Measurements from ENCODE around the gene ARG2.

DNA sequence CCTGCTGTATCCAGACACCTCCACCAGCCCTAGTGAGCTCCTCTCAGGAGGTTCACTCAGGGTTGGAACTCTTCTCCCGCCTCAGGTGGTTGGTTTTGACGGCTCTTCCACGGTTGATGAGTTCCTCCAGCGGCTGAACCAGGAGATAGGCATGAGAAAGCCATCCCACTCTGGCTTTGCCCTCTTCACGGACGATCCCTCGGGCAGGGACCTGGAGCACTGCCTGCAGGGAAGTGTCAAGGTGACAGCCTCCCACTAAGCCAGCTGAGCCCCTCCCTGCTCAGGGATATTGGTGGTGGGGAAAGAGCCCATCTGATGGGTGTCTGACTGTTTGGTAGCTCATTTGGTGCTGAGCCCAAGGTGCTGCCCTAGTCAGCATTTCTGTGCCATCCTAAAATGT lies 40.1 kb upstream of the ARG2 start:
- TF ChIP-seq, protein P1, sequence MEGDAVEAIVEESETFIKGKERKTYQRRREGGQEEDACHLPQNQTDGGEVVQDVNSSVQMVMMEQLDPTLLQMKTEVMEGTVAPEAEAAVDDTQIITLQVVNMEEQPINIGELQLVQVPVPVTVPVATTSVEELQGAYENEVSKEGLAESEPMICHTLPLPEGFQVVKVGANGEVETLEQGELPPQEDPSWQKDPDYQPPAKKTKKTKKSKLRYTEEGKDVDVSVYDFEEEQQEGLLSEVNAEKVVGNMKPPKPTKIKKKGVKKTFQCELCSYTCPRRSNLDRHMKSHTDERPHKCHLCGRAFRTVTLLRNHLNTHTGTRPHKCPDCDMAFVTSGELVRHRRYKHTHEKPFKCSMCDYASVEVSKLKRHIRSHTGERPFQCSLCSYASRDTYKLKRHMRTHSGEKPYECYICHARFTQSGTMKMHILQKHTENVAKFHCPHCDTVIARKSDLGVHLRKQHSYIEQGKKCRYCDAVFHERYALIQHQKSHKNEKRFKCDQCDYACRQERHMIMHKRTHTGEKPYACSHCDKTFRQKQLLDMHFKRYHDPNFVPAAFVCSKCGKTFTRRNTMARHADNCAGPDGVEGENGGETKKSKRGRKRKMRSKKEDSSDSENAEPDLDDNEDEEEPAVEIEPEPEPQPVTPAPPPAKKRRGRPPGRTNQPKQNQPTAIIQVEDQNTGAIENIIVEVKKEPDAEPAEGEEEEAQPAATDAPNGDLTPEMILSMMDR (IDR thresholded peaks at IDR 0.05), result no peak
- no peak for TF ChIP-seq POLR2A (IDR thresholded peaks at IDR 0.05)

Measured in uterus (tissue), 2 donors.